Measurements from ENCODE around the gene CMIP.

Gene CMIP

GRCh38 chr16:81597079-81597658, 152.6 kb downstream of the CMIP start:
- no peaks in the 10 kb centered on the region for H3K27me3 ChIP-seq (ENCODE audit: insufficient read depth, low read length, poor library complexity)
- no peak overlapping the region for H3K4me3 ChIP-seq (ENCODE audit: low read depth in 1 of 2, low read length in 2 of 2)
- peaks cover 77% of the 10 kb centered on the region for H4K20me1 ChIP-seq (ENCODE audit: insufficient read depth, low read length)
- no peak overlapping the region for H3K4me2 ChIP-seq (ENCODE audit: insufficient read depth, low read length)
- no peaks in the 10 kb centered on the region for H3K36me3 ChIP-seq (ENCODE audit: insufficient read depth, low read length)
- H2AFZ ChIP-seq (ENCODE audit: low read depth, low read length), result no peak overlapping the region
- ATAC-seq (ENCODE audit: insufficient read depth, low read depth), result no peak
- H3K4me1 ChIP-seq (ENCODE audit: insufficient read depth, low read length), result no peaks in the 10 kb centered on the region
- H3K79me2 ChIP-seq (ENCODE audit: insufficient read depth, low read length), result peaks cover 73% of the 10 kb centered on the region
- DNase-seq, result no peak
- no peak overlapping the region for H3K27ac ChIP-seq (ENCODE audit: low read length)
- no peak for TF ChIP-seq EZH2 (IDR thresholded peaks at IDR 0.05; ENCODE audit: borderline replicate concordance, low read depth, low read length, severe bottlenecking)
- TF ChIP-seq, protein P1, sequence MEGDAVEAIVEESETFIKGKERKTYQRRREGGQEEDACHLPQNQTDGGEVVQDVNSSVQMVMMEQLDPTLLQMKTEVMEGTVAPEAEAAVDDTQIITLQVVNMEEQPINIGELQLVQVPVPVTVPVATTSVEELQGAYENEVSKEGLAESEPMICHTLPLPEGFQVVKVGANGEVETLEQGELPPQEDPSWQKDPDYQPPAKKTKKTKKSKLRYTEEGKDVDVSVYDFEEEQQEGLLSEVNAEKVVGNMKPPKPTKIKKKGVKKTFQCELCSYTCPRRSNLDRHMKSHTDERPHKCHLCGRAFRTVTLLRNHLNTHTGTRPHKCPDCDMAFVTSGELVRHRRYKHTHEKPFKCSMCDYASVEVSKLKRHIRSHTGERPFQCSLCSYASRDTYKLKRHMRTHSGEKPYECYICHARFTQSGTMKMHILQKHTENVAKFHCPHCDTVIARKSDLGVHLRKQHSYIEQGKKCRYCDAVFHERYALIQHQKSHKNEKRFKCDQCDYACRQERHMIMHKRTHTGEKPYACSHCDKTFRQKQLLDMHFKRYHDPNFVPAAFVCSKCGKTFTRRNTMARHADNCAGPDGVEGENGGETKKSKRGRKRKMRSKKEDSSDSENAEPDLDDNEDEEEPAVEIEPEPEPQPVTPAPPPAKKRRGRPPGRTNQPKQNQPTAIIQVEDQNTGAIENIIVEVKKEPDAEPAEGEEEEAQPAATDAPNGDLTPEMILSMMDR (IDR thresholded peaks at IDR 0.05; ENCODE audit: borderline replicate concordance, extremely low read depth, low read length, poor library complexity, severe bottlenecking), result no peak
- no peaks in the 10 kb centered on the region for H3K9me3 ChIP-seq (ENCODE audit: insufficient read depth, low read length, severe bottlenecking)
- H3K9ac ChIP-seq (ENCODE audit: low read depth, low read length), result no peak overlapping the region

GRCh38 chr16:81598083-81598482, 153.5 kb downstream of the CMIP start:
- Histone ChIP-seq H4K20me1 (ENCODE audit: insufficient read depth, low read length) (peaks cover 71% of the 10 kb centered on the region), H3K4me2 (ENCODE audit: insufficient read depth, low read length) (no peak overlapping the region), H2AFZ (ENCODE audit: low read depth, low read length) (no peak overlapping the region), H3K9me3 (ENCODE audit: insufficient read depth, low read length, severe bottlenecking) (no peaks in the 10 kb centered on the region), H3K4me1 (ENCODE audit: insufficient read depth, low read length) (no peaks in the 10 kb centered on the region), H3K9ac (ENCODE audit: low read depth, low read length) (no peak overlapping the region), H3K27ac (ENCODE audit: low read length) (no peak overlapping the region), H3K27me3 (ENCODE audit: insufficient read depth, low read length, poor library complexity) (no peaks in the 10 kb centered on the region), H3K36me3 (ENCODE audit: insufficient read depth, low read length) (no peaks in the 10 kb centered on the region), H3K4me3 (ENCODE audit: low read depth in 1 of 2, low read length in 2 of 2) (no peak overlapping the region), H3K79me2 (ENCODE audit: insufficient read depth, low read length) (peaks cover 73% of the 10 kb centered on the region)
- no peak for ATAC-seq (ENCODE audit: insufficient read depth, low read depth)
- TF ChIP-seq EZH2 (IDR thresholded peaks at IDR 0.05; ENCODE audit: borderline replicate concordance, low read depth, low read length, severe bottlenecking), result no peak
- TF ChIP-seq, protein P1 (IDR thresholded peaks at IDR 0.05; ENCODE audit: borderline replicate concordance, extremely low read depth, low read length, poor library complexity, severe bottlenecking), result no peak
- no peak for DNase-seq

- no peak overlapping the region for H3K27ac ChIP-seq (ENCODE audit: low read length)
- no peaks in the 10 kb centered on the region for H3K9me3 ChIP-seq (ENCODE audit: insufficient read depth, low read length, severe bottlenecking)
- no peaks in the 10 kb centered on the region for H3K4me1 ChIP-seq (ENCODE audit: insufficient read depth, low read length)
- no peak overlapping the region for H3K9ac ChIP-seq (ENCODE audit: low read depth, low read length)
- H3K4me3 ChIP-seq (ENCODE audit: low read depth in 1 of 2, low read length in 2 of 2), result no peak overlapping the region
- peaks cover 75% of the 10 kb centered on the region for H3K79me2 ChIP-seq (ENCODE audit: insufficient read depth, low read length)
- H3K36me3 ChIP-seq (ENCODE audit: insufficient read depth, low read length), result no peaks in the 10 kb centered on the region
- no peaks in the 10 kb centered on the region for H3K27me3 ChIP-seq (ENCODE audit: insufficient read depth, low read length, poor library complexity)
- TF ChIP-seq, protein P1 (IDR thresholded peaks at IDR 0.05; ENCODE audit: borderline replicate concordance, extremely low read depth, low read length, poor library complexity, severe bottlenecking), result no peak
- TF ChIP-seq EZH2 (IDR thresholded peaks at IDR 0.05; ENCODE audit: borderline replicate concordance, low read depth, low read length, severe bottlenecking), result no peak
- peaks cover 69% of the 10 kb centered on the region for H4K20me1 ChIP-seq (ENCODE audit: insufficient read depth, low read length)
- no peak for DNase-seq
- no peak for ATAC-seq (ENCODE audit: insufficient read depth, low read depth)
- no peak overlapping the region for H3K4me2 ChIP-seq (ENCODE audit: insufficient read depth, low read length)
- H2AFZ ChIP-seq (ENCODE audit: low read depth, low read length), result no peak overlapping the region
Measured at GRCh38 chr16:81599034-81599744, 154.6 kb downstream of the CMIP start.
